Measurements from ENCODE around the gene AZU1.

The AZU1 gene

GRCh38 chr19:803099-803561 is 24.5 kb upstream of the AZU1 start:
- DNase-seq (ENCODE audit: low read depth), result no peak
- no peak for TF ChIP-seq CTCF (conservative IDR thresholded peaks at IDR 0.05; ENCODE audit: low read length)
- no peak overlapping the region for H3K4me3 ChIP-seq (ENCODE audit: low read length)

- DNase-seq (ENCODE audit: low read depth), result no peak
- no peak overlapping the region for H3K4me3 ChIP-seq (ENCODE audit: low read length)
- TF ChIP-seq CTCF (conservative IDR thresholded peaks at IDR 0.05; ENCODE audit: low read length), result no peak
These were observed 23.8 kb upstream of the AZU1 start for GRCh38 chr19:803686-804418.

GRCh38 chr19:804419-805165 is 23.0 kb upstream of the AZU1 start:
- no peak overlapping the region for H3K4me3 ChIP-seq (ENCODE audit: low read length)
- DNase-seq (ENCODE audit: low read depth), result no peak
- TF ChIP-seq CTCF (conservative IDR thresholded peaks at IDR 0.05; ENCODE audit: low read length), result no peak

GRCh38 chr19:805166-805551 is 22.5 kb upstream of the AZU1 start:
- no peak for DNase-seq (ENCODE audit: low read depth)
- no peak overlapping the region for H3K4me3 ChIP-seq (ENCODE audit: low read length)
- no peak for TF ChIP-seq CTCF (conservative IDR thresholded peaks at IDR 0.05; ENCODE audit: low read length)

GRCh38 chr19:805600-806550 is 21.8 kb upstream of the AZU1 start:
- TF ChIP-seq CTCF (conservative IDR thresholded peaks at IDR 0.05; ENCODE audit: low read length), result no peak
- DNase-seq (ENCODE audit: low read depth), result no peak
- H3K4me3 ChIP-seq (ENCODE audit: low read length), result no peak overlapping the region

- no peak overlapping the region for H3K4me3 ChIP-seq (ENCODE audit: low read length)
- no peak for DNase-seq (ENCODE audit: low read depth)
- TF ChIP-seq CTCF (conservative IDR thresholded peaks at IDR 0.05; ENCODE audit: low read length), result no peak
These were observed 20.7 kb upstream of the AZU1 start for GRCh38 chr19:806815-807421.
